SU-DHL-6 (cell line): Measurements from ENCODE around the gene SELENOS.

ENCODE experiments used
- H2AFZ ChIP-seq: fragments of 200-600 bp; sonication (generic); 2 replicates; pipeline ENCODE4 v1.6.1; 2014; ENCODE audit warnings: low read depth, mild to moderate bottlenecking, moderate library complexity, mixed read lengths, antibody characterized with exemption, low read length; ENCODE audit not compliant: severe bottlenecking
- H3F3A ChIP-seq: fragments of 200-600 bp; shearing (Covaris generic); 2 replicates; pipeline ENCODE4 v1.6.0; 2016; ENCODE audit warnings: antibody characterized with exemption, mild to moderate bottlenecking; ENCODE audit not compliant: insufficient read depth
- H3K27ac ChIP-seq: fragments of 200-600 bp; sonication (generic); 2 replicates; pipeline ENCODE4 v1.5.1; 2016; ENCODE audit warnings: low read depth, mild to moderate bottlenecking, low read length, moderate library complexity, mixed read lengths
- H3K27me3 ChIP-seq: fragments of 200-600 bp; sonication (generic), shearing (Covaris generic); 2 replicates; pipeline ENCODE4 v1.6.0; 2014; ENCODE audit warnings: mild to moderate bottlenecking, low read length
- H3K36me3 ChIP-seq: fragments of 200-600 bp; sonication (generic); 2 replicates; pipeline ENCODE4 v1.6.1; 2014; ENCODE audit warnings: mild to moderate bottlenecking, low read length, mixed read lengths
- H3K4me2 ChIP-seq: fragments of 300-600, 200-600 bp; shearing (Covaris generic), sonication (generic); 2 replicates; pipeline ENCODE4 v1.6.0; 2014; ENCODE audit warnings: low read length, low read depth, mild to moderate bottlenecking; ENCODE audit not compliant: poor library complexity, severe bottlenecking
- H3K4me3 ChIP-seq: fragments of 200-600 bp; sonication (generic); 2 replicates; pipeline ENCODE4 v1.5.1; 2014; ENCODE audit warnings: antibody characterized with exemption, low read length, mild to moderate bottlenecking, mixed read lengths; ENCODE audit not compliant: insufficient read depth, poor library complexity, severe bottlenecking
- H3K79me2 ChIP-seq: fragments of 200-600 bp; sonication (generic); 2 replicates; pipeline ENCODE4 v1.6.1; 2014; ENCODE audit warnings: mild to moderate bottlenecking, low read length, moderate library complexity; ENCODE audit not compliant: insufficient read depth
- H3K9ac ChIP-seq: fragments of 200-600 bp; sonication (generic); 2 replicates; pipeline ENCODE4 v1.7.0; 2014; ENCODE audit warnings: mild to moderate bottlenecking, low read length
- H3K9me2 ChIP-seq: fragments of 200-600 bp; sonication (generic); replicated peaks from 2 replicates; pipeline ENCODE4 v1.6.1; 2014; ENCODE audit warnings: low read length; ENCODE audit not compliant: insufficient read depth
- H3K9me3 ChIP-seq: fragments of 200-600 bp; sonication (generic); 2 replicates; pipeline ENCODE4 v1.6.1; 2014; ENCODE audit warnings: low read length, mixed read lengths; ENCODE audit not compliant: insufficient read depth
- H4K20me1 ChIP-seq: fragments of 200-600 bp; sonication (generic); 2 replicates; pipeline ENCODE4 v1.6.1; 2014; ENCODE audit warnings: low read depth, mild to moderate bottlenecking, antibody characterized with exemption, low read length, moderate library complexity, mixed read lengths
- EZH2phosphoT487 ChIP-seq: fragments of 200-600 bp; sonication (generic), shearing (Covaris generic); conservative IDR thresholded peaks from 2 replicates; pipeline ENCODE4 v1.6.1; 2018; ENCODE audit warnings: mild to moderate bottlenecking, antibody characterized with exemption, low read length, moderate library complexity, mixed read lengths
- TF ChIP-seq, protein P1 (sequence below): fragments of 200-600 bp; sonication (generic); IDR thresholded peaks from one replicate; pipeline ENCODE4 v1.5.1; 2017; ENCODE audit warnings: antibody characterized with exemption, mild to moderate bottlenecking, low read length, moderate library complexity; ENCODE audit not compliant: insufficient read depth, poor library complexity, severe bottlenecking

SELENOS gene

DNA sequence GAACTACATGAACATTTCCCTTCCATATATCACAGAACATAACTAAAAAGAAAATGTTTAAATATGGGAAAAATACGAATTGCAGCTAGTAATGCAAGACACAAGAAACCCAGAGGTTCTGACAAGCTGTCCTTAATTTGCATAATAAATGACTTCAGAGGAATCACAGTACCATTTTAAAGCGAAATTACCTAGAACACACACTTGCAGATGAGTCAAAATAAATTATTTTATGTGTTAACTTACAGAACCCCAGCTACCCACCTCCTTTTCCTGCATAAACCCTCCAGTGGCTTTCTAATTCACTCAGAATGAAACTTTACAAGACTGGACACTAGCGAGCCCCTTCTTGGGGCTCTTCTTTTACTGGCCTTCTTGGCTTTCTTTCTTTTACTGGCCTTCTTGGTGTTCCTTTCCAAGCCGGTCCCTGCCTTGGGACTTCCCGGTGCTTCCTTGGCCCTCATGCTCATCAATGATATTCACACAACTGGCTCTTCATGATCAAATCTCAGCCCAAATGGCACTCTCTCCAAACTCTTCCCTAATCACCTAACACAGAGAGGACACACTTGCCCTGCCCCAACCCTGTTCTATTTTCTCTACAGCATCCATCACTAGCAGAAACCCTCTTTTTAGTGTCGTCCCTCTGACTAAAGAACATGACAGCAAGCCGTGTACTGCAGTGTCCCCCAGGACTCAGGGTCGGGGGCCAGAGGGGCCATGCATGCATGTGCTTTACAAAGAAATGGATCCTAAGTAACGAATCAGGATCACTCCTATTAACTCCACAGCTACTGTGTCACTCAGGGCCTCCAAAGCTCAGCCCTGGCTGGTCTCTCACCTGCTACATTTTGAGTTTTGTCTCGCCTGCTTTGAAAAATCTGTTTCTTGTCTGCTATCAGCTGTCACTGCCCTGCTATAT lies 30.2 kb downstream of the SELENOS start:
- Histone ChIP-seq H4K20me1 (peaks cover 9% of the 10 kb centered on the region; the same call in 1 of the 2 replicates), H3K27ac (peak overlapping the region; percentile 40), H3K36me3 (no peaks in the 10 kb centered on the region), H3K4me3 (no peak overlapping the region), H3K9ac (no peak overlapping the region), H3K79me2 (peaks cover 63% of the 10 kb centered on the region), H3K4me2 (peak overlapping the region; percentile 44), H2AFZ (no peak overlapping the region), H3K27me3 (no peaks in the 10 kb centered on the region), H3K9me2 (no peaks in the 10 kb centered on the region), H3K9me3 (no peaks in the 10 kb centered on the region), H3F3A (peaks cover 9% of the 10 kb centered on the region; the same call in 1 of the 2 replicates)
- no peak for TF ChIP-seq EZH2phosphoT487
- TF ChIP-seq, protein P1, sequence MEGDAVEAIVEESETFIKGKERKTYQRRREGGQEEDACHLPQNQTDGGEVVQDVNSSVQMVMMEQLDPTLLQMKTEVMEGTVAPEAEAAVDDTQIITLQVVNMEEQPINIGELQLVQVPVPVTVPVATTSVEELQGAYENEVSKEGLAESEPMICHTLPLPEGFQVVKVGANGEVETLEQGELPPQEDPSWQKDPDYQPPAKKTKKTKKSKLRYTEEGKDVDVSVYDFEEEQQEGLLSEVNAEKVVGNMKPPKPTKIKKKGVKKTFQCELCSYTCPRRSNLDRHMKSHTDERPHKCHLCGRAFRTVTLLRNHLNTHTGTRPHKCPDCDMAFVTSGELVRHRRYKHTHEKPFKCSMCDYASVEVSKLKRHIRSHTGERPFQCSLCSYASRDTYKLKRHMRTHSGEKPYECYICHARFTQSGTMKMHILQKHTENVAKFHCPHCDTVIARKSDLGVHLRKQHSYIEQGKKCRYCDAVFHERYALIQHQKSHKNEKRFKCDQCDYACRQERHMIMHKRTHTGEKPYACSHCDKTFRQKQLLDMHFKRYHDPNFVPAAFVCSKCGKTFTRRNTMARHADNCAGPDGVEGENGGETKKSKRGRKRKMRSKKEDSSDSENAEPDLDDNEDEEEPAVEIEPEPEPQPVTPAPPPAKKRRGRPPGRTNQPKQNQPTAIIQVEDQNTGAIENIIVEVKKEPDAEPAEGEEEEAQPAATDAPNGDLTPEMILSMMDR = no peak

DNA sequence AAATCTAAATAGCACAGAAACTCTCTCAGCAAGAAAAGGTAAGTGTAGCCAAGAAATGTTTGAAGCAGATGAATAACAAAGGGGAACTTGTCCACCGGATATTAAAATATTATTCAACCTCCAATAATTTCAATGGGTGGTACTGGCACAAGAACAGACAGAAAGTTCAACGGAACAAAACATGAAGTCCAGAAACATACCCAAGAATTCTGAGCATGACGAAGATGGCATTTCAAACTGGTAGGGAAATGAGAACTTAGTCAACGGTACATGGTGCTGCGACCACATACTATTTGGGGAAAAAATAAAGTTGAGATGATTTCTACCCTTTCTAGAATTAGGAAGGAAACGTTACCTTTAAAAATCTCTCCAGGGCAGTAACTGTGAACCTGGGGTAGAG lies 30.9 kb downstream of the SELENOS start:
- H3K9ac ChIP-seq = no peak overlapping the region
- H4K20me1 ChIP-seq = peaks cover 9% of the 10 kb centered on the region; the same call in 1 of the 2 replicates
- peak overlapping the region; percentile 44 for H3K4me2 ChIP-seq

DNA sequence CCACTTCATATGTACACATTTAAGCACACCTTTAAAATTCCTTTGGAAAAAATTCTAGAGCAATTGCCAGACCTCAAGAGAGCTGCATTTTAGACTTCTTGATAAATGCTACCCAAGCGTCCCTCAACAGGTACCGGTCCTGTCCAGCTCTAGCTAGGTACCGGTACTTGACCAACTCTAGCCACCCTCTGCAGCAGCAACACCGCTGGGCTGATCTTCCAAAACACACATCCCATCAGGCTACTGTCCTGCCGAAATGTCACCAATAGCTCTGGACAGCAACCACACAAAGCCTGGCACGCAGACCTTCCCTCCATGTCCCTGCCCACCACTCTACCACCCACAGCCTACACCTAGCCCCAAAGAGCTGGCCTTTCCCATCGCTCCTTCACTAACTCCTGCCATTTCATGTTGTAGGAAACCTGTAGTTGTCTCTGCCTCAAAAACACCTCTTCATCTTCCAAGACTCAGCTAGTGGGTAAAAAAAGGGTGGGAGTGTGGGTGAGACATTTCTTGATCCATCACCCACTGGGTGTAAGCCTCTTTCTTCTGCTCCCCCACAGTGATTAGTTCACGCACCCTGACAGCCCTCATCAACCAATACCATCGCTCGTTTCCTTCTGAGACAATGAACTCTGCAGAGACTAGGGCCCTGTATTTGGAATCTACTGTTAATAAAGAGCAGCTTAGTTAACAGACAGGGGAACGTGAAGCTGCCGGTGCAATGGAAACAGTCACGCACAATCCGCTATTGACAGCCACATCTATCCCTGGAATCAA lies 32.2 kb downstream of the SELENOS start:
- Histone ChIP-seq H3F3A (peaks cover 12% of the 10 kb centered on the region; the same call in 1 of the 2 replicates), H3K9me3 (no peaks in the 10 kb centered on the region), H3K79me2 (peaks cover 75% of the 10 kb centered on the region), H3K9me2 (no peaks in the 10 kb centered on the region), H3K27me3 (no peaks in the 10 kb centered on the region), H3K27ac (peak overlapping the region; percentile 69), H2AFZ (no peak overlapping the region), H3K4me3 (no peak overlapping the region), H3K36me3 (no peaks in the 10 kb centered on the region), H3K9ac (0 out of 2 replicates have a peak overlapping the region, but pooled peaks have one; percentile 8), H3K4me2 (peak overlapping the region; percentile 45), H4K20me1 (peaks cover 5% of the 10 kb centered on the region; the same call in 1 of the 2 replicates)
- TF ChIP-seq, protein P1 = no peak
- TF ChIP-seq EZH2phosphoT487 = no peak

More for the DNA sequence above, 30.9 kb downstream of the SELENOS start:
- TF ChIP-seq EZH2phosphoT487 = no peak
- TF ChIP-seq, protein P1 = no peak
- Histone ChIP-seq H2AFZ (no peak overlapping the region), H3K79me2 (peaks cover 70% of the 10 kb centered on the region), H3K27ac (peak overlapping the region; percentile 40), H3K36me3 (no peaks in the 10 kb centered on the region), H3K9me3 (no peaks in the 10 kb centered on the region), H3F3A (peaks cover 9% of the 10 kb centered on the region; the same call in 1 of the 2 replicates), H3K9me2 (no peaks in the 10 kb centered on the region), H3K4me3 (no peak overlapping the region), H3K27me3 (no peaks in the 10 kb centered on the region)
